Motor neuron (in vitro differentiated cells): ENCODE measurements around the gene JAK3. TPM values are rescaled to one million over a fixed set of nuclear protein-coding genes. Genes with fewer than 3 reads are reported as not detected.

Source experiments
- ATAC-seq, 8 experiments: fragments of 200-7000 bp; cut with Tn5 transposase; replicated peaks in 6 of 8; 2 replicates each; pipeline ENCODE4 v1.8.0; 2021; ENCODE audit warnings: mild to moderate bottlenecking in 8 of 8, moderate library complexity in 8 of 8
- H3K27ac ChIP-seq, 2 donors: fragments of 250-450 bp; sonication (Bioruptor Pico); 2 replicates each; pipeline ENCODE4 v1.9.0; 2021; ENCODE audit warnings: antibody characterized with exemption in 2 of 2, mild to moderate bottlenecking in 2 of 2, moderate library complexity in 1 of 2
- H3K4me1 ChIP-seq, 2 donors: fragments of 250-450 bp; sonication (Bioruptor Pico); replicated peaks in 1 of 2; 2 replicates each; pipeline ENCODE4 v1.6.1; 2021; ENCODE audit warnings: antibody characterized with exemption in 2 of 2, mild to moderate bottlenecking in 2 of 2, moderate library complexity in 1 of 2
- H3K4me3 ChIP-seq, 5 donors: fragments of 250-450 bp; sonication (Bioruptor Pico); 2 replicates each; pipeline ENCODE4 v1.9.0; 2021; ENCODE audit warnings: antibody characterized with exemption in 5 of 5, mild to moderate bottlenecking in 5 of 5, moderate library complexity in 4 of 5
- WGBS, 10 experiments: fragments of 450-650 bp; shearing (Covaris generic); methylation state at CpG; one replicate each; pipeline ENCODE4 v1.0.0; 2022; 5-methylcytosine and 5-hydroxymethylcytosine counted together
- in situ Hi-C, 9 experiments: fragments of 400-800 bp; cut with MboI; loops; one replicate each; pipeline ENCODE4 v1.15.0; 2021; ENCODE audit warnings: low sequenced_read_pairs in 9 of 9, low pct_unique_long_range_greater_than_20kb in 2 of 9; ENCODE audit not compliant: unreplicated experiment in 9 of 9
- total RNA-seq, 8 experiments: library from RNA; unstranded; fragments of 300-600 nt; gene quantifications; 2 replicates each; pipeline versions ENCODE4 v1.2.3 to v1.2.4, GENCODE V29; 2022

Gene JAK3
- total RNA-seq, 8 experiments from 2014 or later = 1.2 to 9.8 (median 2.8) TPM

DNA sequence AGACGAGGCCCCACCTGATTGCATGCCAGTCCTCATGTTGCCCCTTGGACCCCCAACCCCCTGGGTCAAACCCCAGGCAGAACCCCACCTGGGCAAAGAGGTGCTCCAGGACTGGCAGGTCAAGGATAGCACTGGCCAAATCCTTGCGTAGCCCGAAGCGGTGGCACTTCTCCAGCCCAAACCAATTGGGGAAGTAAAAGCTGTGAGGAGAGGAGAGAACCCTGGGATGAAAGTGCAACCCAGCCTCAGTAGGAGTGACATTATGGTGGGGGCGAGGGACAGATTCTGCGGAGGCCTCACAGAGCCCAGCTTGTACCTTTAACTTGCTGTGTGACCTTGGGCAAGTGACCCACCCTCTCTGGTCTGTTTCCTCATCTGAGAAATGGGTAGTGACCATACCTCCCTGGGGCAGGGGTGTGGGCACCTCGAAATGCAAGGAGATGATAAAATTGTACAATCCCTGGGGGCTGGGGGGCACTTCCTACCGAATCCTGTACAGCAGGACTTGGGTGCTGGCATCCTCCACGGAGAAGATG is 4.4 kb downstream of the JAK3 start:
- ATAC-seq = no peak
- Histone ChIP-seq H3K4me3 (peak overlapping the region in 2 of 5 donors; percentile 37 to 40), H3K27ac (peak overlapping the region in 1 of 2 donors; percentile 95), H3K4me1 (peaks cover 12 to 23% of the 10 kb centered on the region in 2 donors)
- WGBS, 10 experiments = 80 to 100% (median 83%) methylated on average over 1 to 2 of the region's 9 CpGs; no CpG with 5 or more reads in 7 of the 10 experiments
- in situ Hi-C loops = no loop called here

DNA sequence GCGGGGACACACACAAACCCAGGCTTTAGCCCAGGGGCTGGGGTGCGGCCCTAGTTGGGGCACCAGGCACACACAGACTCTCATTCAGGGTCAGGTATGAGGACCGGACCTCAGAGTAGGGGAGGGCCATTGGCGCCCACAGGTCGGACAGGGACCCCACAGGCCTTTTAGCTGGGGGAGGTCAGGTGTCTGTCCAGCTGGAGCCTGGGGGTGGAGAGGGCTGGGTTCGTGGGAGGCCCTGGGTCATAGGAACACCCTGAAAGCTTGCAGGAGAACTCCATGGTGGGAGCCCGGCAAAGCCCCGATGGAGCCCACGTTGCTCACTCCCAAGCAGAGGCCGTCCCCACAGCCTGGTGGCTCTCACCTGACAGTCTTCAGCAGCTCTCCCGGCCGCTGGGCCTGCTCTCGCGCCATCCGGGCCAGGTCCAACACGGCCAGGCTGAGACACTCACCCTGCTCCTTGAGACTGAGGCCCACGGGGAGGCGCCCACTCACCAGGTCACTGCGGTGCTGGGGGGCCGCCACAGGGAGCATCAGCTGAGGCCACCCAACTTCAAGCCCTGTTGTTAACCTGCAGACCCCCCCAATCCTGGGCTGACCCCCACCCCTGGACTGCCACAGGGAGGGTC is 5.0 kb downstream of the JAK3 start:
- ATAC-seq = no peak
- 40% methylated on average over 2 of the region's 20 CpGs; no CpG with 5 or more reads in 9 of the 10 experiments for WGBS, 10 experiments
- Histone ChIP-seq H3K27ac (peak overlapping the region; percentile 62 to 95), H3K4me3 (peak overlapping the region; percentile 17 to 40 (median 30)), H3K4me1 (peaks cover 10 to 20% of the 10 kb centered on the region in 2 donors)
- in situ Hi-C loops = no loop called here

DNA sequence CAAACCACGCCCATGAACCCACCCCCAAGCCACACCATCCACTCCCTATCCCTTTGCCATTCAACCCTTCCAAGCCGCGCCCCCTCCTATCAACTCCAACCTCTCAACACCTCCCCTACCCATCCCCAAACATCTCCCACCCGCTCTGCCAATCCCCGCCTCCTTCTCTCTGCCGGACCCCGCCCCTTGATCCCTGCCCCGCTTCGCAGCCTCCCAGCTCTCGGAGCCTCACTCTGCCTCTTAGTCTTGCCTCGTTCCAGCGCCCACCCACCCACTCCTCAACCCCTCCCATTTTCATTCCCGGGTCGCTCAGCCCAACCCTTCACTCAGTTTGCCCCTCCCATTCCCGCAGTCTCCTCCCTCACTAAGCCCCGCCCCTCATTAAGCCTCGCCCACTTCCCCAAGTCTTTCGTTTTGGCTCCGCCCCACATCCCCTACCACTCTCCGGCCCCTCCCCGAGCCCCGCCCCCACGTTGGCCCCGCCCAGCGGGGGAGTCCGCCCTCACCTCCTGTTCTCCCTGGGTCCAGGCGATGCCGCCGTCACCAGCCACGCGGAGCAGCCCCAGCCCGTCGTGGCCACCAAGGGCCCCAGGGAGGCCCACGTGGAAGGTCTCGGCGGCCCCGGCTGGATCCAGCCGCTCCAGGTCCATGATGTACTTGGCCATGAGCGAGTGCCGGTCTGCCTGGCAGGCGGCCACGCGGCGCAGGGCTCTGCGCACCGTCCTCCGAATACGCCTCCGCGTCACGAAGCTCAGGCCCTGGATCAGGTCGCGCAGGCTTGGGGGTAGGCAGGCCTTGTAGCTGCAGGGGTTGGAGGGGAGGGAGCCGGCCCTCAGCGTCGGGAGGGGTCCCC is 5.7 kb downstream of the JAK3 start:
- 0% methylated on average over 2 to 9 of the region's 56 CpGs; no CpG with 5 or more reads in 8 of the 10 experiments for WGBS, 10 experiments
- Histone ChIP-seq H3K4me3 (peak overlapping the region; percentile 17 to 40 (median 33)), H3K4me1 (peaks cover 8 to 16% of the 10 kb centered on the region in 2 donors), H3K27ac (peak overlapping the region; percentile 62 to 95)
- in situ Hi-C loops = no loop called here
- ATAC-seq = peak; percentile 69 to 91 (median 86)

DNA sequence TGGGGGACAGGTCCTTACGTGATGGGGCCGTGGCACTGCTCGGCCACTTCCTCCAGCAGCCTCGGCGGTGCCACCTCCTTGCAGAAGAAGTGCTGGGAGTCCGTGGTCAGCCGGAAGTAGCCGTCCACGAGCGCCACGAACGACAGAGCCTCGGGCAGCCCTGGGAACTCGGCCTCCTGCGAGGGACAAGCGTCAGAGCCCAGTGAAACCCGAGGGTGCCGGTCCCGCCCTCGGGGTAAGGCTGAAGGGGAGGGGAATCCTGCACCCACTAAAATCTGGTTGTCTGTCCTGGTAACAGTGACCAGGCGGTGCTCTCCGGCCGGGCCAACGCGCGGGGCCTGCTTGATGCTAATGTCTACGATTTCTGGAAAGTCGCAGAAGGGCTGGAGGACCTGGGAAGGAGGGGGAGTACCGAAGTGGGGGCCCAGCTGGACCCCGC is 6.4 kb downstream of the JAK3 start:
- Histone ChIP-seq H3K4me3 (peak overlapping the region; percentile 17 to 33 (median 29)), H3K27ac (peak overlapping the region; percentile 31 to 78), H3K4me1 (peaks cover 8 to 16% of the 10 kb centered on the region in 2 donors)
- peak in 3 of 8 experiments; percentile 19 to 52 (median 51) for ATAC-seq
- 0 to 35% (median 1%) methylated on average over 1 to 15 of the region's 30 CpGs; no CpG with 5 or more reads in 7 of the 10 experiments for whole genome bisulfite sequencing, 10 experiments
- in situ Hi-C loops = no loop called here

DNA sequence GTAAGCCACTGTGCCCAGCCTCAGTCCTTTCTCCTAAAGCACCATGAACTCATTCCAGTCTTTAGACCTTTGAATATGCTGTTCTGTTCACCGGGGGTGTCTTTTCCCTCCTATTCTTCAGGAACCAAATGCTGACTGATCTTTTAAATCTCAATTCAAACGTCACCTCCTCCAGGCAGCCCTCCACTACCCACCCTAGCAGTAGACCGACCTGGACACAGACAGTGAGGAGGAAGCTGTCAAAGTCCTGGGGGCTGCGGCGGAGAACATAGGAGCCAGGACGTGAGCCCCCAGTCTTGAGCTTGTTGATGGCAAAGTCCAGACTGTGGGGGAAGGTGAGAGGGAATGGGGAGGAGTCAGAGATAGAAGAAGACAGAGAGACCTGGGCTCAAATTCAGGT is 7.8 kb downstream of the JAK3 start:
- Histone ChIP-seq H3K27ac (no peak overlapping the region), H3K4me3 (no peak overlapping the region), H3K4me1 (peaks cover 8 to 16% of the 10 kb centered on the region in 2 donors)
- in situ Hi-C loops = no loop called here
- no peak for ATAC-seq
- WGBS, 10 experiments = 65 to 100% (median 75%) methylated on average over 1 to 5 of the region's 6 CpGs; no CpG with 5 or more reads in 5 of the 10 experiments

DNA sequence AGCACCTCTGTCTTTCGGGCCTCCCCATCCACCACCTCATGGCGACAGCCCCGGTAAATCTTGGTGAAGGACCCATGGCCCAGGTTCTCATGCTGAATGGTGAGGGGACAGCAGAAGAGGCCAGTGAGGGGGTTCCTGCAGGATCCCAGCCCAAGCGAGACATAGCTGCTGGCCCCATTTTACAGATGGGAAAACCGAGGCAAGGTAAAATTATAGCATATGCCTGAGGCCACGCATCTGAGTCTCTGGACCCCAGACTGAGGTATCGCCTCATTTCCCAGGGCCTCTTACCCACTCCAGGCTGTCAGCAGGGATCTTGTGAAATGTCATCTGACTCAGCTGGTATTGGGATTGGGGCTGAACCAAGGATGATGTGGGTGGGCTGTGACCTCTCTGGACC is 9.8 kb downstream of the JAK3 start:
- H3K4me1 ChIP-seq = peaks cover 7 to 13% of the 10 kb centered on the region in 2 donors
- 71 to 100% (median 84%) methylated on average over 1 to 7 of the region's 7 CpGs; no CpG with 5 or more reads in 4 of the 10 experiments for WGBS, 10 experiments
- ATAC-seq = no peak
- H3K27ac ChIP-seq = no peak overlapping the region
- H3K4me3 ChIP-seq = no peak overlapping the region
- in situ Hi-C loops = no loop called here

DNA sequence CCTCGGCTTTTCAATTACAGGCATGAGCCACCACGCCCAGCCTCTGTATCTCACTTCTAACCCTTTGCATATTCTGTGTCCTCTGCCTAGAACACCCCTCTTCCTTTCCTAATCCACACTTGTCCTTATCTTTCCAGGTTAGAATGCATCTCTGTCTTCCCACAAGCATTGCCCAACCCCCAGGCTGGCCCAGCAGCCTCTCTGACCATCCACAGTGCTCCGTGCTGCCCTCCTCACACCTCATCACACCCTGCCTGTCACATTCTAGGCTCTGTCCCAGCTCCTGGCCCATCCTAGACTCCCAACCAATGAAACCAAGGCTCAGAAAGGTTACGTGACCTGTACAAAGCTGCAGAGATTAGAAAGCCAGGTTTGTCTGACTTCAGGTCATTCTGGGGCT is 11.3 kb downstream of the JAK3 start:
- H3K27ac ChIP-seq = no peak overlapping the region
- ATAC-seq = no peak
- H3K4me1 ChIP-seq = peaks cover 3 to 6% of the 10 kb centered on the region in 2 donors
- in situ Hi-C loops = no loop called here
- no peak overlapping the region for H3K4me3 ChIP-seq
- WGBS, 10 experiments = 50 to 100% (median 80%) methylated on average over 1 to 3 of the region's 4 CpGs; no CpG with 5 or more reads in 4 of the 10 experiments

DNA sequence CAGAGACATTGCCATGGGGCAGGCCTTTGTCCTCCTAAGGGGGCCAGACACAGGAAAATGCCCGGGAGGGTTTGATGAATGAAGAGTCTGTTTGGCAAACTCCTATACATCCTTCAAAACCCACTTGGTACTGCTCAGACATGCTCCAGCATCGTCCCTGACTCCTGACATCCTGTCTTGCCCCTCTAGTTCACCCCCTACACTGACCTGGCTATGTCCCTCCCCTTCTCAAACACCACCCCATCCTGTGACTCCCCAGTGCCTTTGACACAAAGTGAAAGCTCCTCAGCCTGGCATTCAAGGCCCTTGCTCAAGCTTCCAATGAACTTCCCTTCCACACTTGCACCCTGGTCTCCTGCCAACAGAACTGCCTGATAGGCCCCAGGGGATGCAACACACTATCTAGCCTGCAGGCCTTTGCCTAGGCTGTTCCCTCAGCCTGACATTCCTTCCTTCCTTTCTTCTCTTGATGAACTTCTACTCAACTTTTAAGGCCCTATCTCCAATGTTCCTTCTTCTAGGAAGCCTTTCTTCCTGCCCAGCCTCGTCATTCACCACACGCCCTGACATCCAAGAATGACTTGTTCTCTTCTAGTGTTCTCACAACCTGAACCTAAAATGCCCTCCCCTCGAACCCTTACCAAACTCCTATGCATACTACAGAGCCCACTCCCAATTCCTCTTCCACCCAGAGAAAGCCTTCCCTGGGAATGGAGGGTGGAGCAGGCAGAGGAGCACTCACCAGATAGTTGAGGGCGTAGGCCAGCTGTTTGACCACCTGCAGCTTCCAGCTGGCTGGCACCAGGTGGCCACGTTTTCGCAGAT is 12.4 kb downstream of the JAK3 start:
- 0 to 80% (median 52%) methylated on average over 1 to 4 of the region's 8 CpGs; no CpG with 5 or more reads in 2 of the 10 experiments for WGBS, 10 experiments
- in situ Hi-C loops = no loop called here
- peak in 1 of 8 experiments; percentile 11 for ATAC-seq

DNA sequence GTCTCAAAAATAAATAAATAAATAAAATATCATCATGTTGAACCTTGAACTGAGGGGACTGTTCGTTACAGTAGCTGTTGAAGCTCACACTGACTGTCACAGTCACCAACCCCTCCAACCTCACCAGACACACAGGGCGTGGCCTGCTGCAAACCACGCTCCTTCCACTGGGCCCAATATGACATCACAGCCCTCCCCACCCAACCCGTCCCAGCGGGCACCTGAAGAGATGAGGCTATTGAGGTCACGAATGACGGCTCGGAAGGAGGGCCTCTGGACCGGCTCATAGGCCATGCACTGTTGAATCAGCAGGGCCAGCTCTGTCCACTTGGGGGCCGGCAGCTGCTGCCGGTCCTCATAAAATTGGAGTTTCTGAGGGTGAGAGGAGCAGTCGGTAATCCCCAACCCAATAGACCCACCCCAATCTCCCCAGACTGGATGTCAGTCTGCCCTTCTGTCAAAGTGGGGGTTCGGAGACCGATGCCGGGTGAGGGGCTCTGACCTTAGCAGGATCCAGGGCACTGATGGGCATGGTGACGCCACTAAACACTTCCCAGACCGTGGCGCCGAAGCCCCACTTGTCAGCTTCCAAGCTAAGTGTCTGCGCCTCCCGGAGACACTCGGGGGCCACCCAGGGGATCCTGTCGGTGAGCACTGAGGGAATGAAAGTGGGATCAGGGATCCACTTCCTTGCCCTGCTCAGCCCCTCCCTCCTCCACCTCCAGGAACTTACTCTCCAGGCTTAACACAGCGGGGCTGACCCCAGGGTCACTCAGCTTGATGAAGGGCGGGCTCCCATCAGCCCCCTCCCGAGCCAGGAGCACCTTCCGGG is 13.2 kb downstream of the JAK3 start:
- H3K4me1 ChIP-seq = peaks cover 0 to 3% of the 10 kb centered on the region in 2 donors
- no peak for ATAC-seq
- no peak overlapping the region for H3K4me3 ChIP-seq
- in situ Hi-C loops = no loop called here
- 20 to 90% (median 73%) methylated on average over 1 to 8 of the region's 27 CpGs; no CpG with 5 or more reads in 2 of the 10 experiments for WGBS, 10 experiments
- H3K27ac ChIP-seq = no peak overlapping the region

More for the DNA sequence above, 12.4 kb downstream of the JAK3 start:
- Histone ChIP-seq H3K4me3 (no peak overlapping the region), H3K4me1 (peaks cover 0 to 3% of the 10 kb centered on the region in 2 donors), H3K27ac (no peak overlapping the region)

DNA sequence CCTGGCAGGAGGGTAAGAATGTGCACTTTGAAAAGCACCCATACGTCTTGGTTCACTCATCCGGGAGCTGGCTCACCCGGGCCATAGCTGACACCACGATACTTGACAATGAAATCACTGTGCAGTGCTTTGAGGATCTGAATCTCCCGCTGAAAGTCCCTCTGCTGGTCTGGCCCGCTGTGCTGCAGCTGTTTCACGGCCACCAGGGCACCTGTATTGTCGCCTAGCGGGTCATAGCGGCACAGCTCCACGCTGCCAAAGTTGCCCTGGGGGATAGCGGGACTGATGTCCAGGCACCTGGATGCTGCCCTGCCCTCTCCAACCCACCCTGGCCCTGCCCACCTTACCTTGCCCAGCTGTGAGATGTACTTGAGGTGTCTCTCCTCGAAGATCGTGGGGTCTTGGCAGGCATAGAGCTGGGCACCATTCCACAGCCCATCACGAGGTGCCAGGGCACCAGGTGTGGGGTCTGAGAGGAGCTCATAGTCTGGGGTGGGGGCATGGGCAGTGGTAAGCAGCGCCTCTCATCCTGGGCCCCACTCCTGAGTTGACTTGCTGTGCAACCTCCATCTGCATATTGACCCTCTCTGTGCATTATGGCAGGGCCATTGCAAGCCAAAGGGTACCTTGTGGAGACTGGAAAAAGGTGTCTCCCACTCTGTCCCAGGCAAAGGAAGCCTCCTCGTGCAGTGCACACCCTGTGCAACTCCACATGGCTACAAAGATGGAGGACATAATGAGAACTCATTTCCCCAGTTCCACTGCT is 15.2 kb downstream of the JAK3 start:
- H3K27ac ChIP-seq = no peak overlapping the region
- peaks cover 0 to 3% of the 10 kb centered on the region in 2 donors for H3K4me1 ChIP-seq
- no peak for ATAC-seq
- no peak overlapping the region for H3K4me3 ChIP-seq
- 40 to 100% (median 84%) methylated on average over 1 to 11 of the region's 17 CpGs; no CpG with 5 or more reads in 2 of the 10 experiments for WGBS, 10 experiments
- in situ Hi-C loops = no loop called here

DNA sequence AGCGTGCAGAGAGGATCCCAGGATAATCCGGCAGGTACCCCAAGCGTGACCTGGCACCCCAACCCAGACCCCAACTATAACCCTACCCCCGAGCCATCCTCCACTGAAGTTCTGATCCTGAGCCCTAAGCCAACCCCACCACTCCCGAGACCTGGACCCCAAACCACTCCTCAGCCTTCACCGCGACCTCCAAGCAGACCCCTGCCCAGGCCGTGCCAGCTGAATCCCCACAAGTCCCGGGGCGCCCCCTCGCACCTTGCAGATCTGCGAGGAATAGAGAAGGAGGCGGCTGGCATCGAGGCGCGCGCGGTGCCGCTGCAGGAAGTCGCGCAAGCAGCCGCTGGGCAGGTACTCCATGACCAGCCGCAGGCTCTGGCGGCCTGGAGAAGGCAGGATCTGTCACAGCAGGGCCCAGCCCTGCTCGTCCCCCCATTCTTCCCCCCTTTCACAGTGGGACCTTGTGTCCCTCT is 16.3 kb downstream of the JAK3 start:
- Histone ChIP-seq H3K4me1 (peaks cover 0 to 3% of the 10 kb centered on the region in 2 donors), H3K27ac (peak overlapping the region; percentile 52 to 81), H3K4me3 (peak overlapping the region; percentile 31 to 54 (median 44))
- WGBS, 10 experiments = 85% methylated on average over 4 of the region's 25 CpGs; no CpG with 5 or more reads in 9 of the 10 experiments
- no peak for ATAC-seq
- in situ Hi-C loops = no loop called here
